ENCODE results near the gene PRRG2. TPM values are rescaled to one million over a fixed set of nuclear protein-coding genes. Genes with fewer than 3 reads are reported as not detected.

Gene PRRG2
- polyA plus RNA-seq, 1 donor: 11.4 TPM

- peaks cover 22% of the 10 kb centered on the region for H3K4me1 ChIP-seq (ENCODE audit: control insufficient read depth, insufficient read depth, low read length)
- peaks cover 9% of the 10 kb centered on the region for H3K36me3 ChIP-seq (ENCODE audit: control insufficient read depth, insufficient read depth, low read length)
- H3K9me3 ChIP-seq (ENCODE audit: control insufficient read depth, low read depth, low read length): no peaks in the 10 kb centered on the region
- H3K27me3 ChIP-seq (ENCODE audit: control insufficient read depth, insufficient read depth, low read length): no peaks in the 10 kb centered on the region
- H3K27ac ChIP-seq (ENCODE audit: low read length): no peak overlapping the region
- no peak overlapping the region for H3K4me3 ChIP-seq (ENCODE audit: low read length)
- WGBS (ENCODE audit: insufficient coverage, low lambda C conversion rate): 67% methylated on average over 1 of the region's 14 CpGs
- DNase-seq: peak in 1 of 2 donors; percentile 68
These were observed 10.8 kb upstream of the PRRG2 start for GRCh38 chr19:49570138-49570856.

DNA sequence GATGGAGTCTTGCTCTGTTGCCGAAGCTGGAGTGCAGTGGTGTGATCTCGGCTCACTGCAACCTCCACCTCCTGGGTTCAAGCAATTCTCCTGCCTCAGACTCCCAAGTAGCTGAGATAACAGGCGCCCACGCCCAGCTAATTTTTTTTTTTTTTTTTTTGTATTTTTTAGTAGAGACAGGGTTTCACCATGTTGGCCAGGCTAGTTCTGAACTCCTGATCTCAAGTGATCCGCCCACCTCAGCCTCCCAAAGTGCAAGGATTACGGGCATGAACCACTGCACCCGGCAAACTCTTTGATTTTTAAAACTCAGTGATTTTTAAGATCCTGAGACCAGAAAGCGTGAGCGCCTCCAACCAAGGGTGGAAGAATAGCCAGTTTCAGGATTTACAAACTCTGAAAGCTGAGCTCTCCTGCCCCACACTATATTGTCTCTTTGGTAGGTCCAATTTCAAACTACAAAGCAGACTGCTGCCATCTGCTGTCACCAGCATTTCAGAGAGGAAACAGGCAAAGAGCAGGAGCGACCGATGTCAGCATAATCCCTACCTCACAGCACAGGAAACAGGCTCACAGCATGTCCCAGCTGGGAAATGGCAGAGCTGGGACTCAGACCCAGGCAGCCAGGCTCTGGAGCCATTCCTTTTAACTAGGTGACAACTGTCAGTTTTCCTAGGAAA, 10.0 kb upstream of the PRRG2 start:
- no peak overlapping the region for H3K4me3 ChIP-seq (ENCODE audit: low read length)
- no peak overlapping the region for H3K27ac ChIP-seq (ENCODE audit: low read length)
- 62% methylated on average over 2 of the region's 11 CpGs for WGBS (ENCODE audit: insufficient coverage, low lambda C conversion rate)
- peak in 1 of 2 donors; percentile 50 for DNase-seq
- peaks cover 14% of the 10 kb centered on the region for H3K36me3 ChIP-seq (ENCODE audit: control insufficient read depth, insufficient read depth, low read length)
- H3K9me3 ChIP-seq (ENCODE audit: control insufficient read depth, low read depth, low read length): no peaks in the 10 kb centered on the region
- peaks cover 21% of the 10 kb centered on the region for H3K4me1 ChIP-seq (ENCODE audit: control insufficient read depth, insufficient read depth, low read length)
- no peaks in the 10 kb centered on the region for H3K27me3 ChIP-seq (ENCODE audit: control insufficient read depth, insufficient read depth, low read length)

DNA sequence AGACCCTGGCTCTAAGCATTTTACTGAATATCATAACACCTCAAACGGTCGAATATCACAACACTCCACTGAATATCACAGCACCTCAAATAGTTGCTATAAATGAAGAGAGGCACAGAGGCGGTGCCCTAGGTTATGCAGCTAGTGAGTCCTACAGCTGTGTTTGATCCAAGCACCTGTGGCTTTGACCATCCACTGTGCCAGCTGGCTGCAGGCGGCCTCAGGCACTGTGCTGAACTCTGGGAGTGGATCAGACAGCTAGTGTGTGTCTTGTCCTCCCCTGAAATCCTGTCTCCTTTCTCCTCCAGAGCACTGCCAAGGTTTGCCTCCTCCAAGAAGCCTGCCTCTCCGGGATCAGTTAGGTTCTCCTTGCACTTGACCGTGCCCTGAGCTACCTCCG, 8.1 kb upstream of the PRRG2 start:
- H3K4me3 ChIP-seq (ENCODE audit: low read length): no peak overlapping the region
- peaks cover 21% of the 10 kb centered on the region for H3K4me1 ChIP-seq (ENCODE audit: control insufficient read depth, insufficient read depth, low read length)
- H3K27me3 ChIP-seq (ENCODE audit: control insufficient read depth, insufficient read depth, low read length): no peaks in the 10 kb centered on the region
- no peak for DNase-seq
- no peak overlapping the region for H3K27ac ChIP-seq (ENCODE audit: low read length)
- H3K36me3 ChIP-seq (ENCODE audit: control insufficient read depth, insufficient read depth, low read length): peaks cover 16% of the 10 kb centered on the region
- H3K9me3 ChIP-seq (ENCODE audit: control insufficient read depth, low read depth, low read length): no peaks in the 10 kb centered on the region
- WGBS (ENCODE audit: insufficient coverage, low lambda C conversion rate): no CpG with 5 or more reads among the region's 7 CpGs

DNA sequence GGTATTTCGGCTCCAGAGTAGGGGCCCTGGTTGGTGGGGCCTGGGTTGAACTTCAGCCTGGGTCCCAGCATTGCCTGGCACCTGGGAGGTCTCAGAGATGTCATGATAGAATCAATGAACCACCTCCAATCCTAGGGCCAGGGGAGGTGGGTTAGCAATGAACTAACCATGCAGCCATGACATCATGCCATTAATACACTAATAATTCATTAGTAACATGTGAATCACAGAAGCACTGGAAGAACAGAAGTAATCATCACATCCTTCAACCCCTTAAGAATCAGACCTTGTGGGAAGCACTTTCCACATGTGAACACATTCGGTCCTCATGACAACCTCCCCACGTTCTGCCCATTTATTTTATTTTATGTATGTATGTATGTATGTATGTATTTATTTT, 7.7 kb upstream of the PRRG2 start:
- no peak for DNase-seq
- Histone ChIP-seq H3K36me3 (ENCODE audit: control insufficient read depth, insufficient read depth, low read length) (peaks cover 16% of the 10 kb centered on the region), H3K9me3 (ENCODE audit: control insufficient read depth, low read depth, low read length) (no peaks in the 10 kb centered on the region), H3K27me3 (ENCODE audit: control insufficient read depth, insufficient read depth, low read length) (no peaks in the 10 kb centered on the region), H3K27ac (ENCODE audit: low read length) (no peak overlapping the region), H3K4me1 (ENCODE audit: control insufficient read depth, insufficient read depth, low read length) (peaks cover 17% of the 10 kb centered on the region), H3K4me3 (ENCODE audit: low read length) (no peak overlapping the region)
- WGBS (ENCODE audit: insufficient coverage, low lambda C conversion rate): no CpG with 5 or more reads among the region's 3 CpGs

DNA sequence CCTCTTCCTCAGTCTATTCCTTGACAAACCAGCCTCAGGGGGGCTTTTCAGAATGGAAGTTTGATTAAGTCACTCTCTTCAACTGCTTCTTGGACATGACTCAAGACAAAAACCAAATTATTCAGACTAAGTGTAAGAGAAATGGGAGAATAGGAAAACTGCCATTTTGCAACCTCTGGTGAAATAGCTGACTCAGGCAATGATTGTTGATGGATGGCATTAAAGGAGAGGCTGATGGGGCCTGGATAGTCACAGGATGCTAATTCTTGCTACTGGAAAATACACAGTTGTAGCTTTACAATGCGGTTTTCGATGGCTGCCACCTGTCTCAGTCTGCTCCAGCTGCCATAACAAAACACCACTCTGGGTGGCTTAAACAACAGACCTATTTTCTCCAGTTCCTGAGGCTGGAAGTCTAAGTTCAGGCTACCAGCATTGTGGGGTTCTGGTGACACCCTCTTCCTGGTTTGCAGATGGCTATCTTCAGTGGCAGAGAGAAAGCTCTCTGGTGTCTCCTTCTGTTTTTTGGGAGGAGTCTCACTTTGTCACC, 6.8 kb upstream of the PRRG2 start:
- no peak for DNase-seq
- H3K4me3 ChIP-seq (ENCODE audit: low read length): no peak overlapping the region
- no peak overlapping the region for H3K27ac ChIP-seq (ENCODE audit: low read length)
- no peaks in the 10 kb centered on the region for H3K27me3 ChIP-seq (ENCODE audit: control insufficient read depth, insufficient read depth, low read length)
- H3K4me1 ChIP-seq (ENCODE audit: control insufficient read depth, insufficient read depth, low read length): peaks cover 21% of the 10 kb centered on the region
- peaks cover 16% of the 10 kb centered on the region for H3K36me3 ChIP-seq (ENCODE audit: control insufficient read depth, insufficient read depth, low read length)
- no peaks in the 10 kb centered on the region for H3K9me3 ChIP-seq (ENCODE audit: control insufficient read depth, low read depth, low read length)
- WGBS (ENCODE audit: insufficient coverage, low lambda C conversion rate): no CpG with 5 or more reads among the region's 2 CpGs

DNA sequence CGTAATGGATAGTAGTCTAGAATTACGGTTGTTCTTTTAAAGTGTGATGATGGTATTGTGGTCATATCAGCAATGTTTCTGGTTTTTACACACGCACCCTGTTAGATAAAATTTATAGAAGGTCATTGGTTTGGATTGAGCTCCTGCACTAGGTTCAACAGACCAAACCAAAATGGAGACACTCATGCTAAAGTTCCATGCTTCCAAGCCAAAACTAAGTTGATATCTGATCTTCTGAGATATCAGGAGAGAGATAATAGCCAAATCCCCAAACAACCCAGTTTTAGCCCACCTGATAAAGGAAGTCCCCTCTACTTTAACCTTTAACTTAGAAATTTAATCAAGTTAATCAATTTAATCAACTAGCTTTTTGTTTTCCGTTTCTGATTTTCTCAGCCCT, 1.9 kb upstream of the PRRG2 start:
- Histone ChIP-seq H3K27ac (ENCODE audit: low read length) (no peak overlapping the region), H3K9me3 (ENCODE audit: control insufficient read depth, low read depth, low read length) (no peaks in the 10 kb centered on the region), H3K4me3 (ENCODE audit: low read length) (no peak overlapping the region), H3K4me1 (ENCODE audit: control insufficient read depth, insufficient read depth, low read length) (peaks cover 5% of the 10 kb centered on the region), H3K27me3 (ENCODE audit: control insufficient read depth, insufficient read depth, low read length) (no peaks in the 10 kb centered on the region), H3K36me3 (ENCODE audit: control insufficient read depth, insufficient read depth, low read length) (peaks cover 14% of the 10 kb centered on the region)
- WGBS (ENCODE audit: insufficient coverage, low lambda C conversion rate): 20% methylated on average over 1 of the region's 4 CpGs
- no peak for DNase-seq

DNA sequence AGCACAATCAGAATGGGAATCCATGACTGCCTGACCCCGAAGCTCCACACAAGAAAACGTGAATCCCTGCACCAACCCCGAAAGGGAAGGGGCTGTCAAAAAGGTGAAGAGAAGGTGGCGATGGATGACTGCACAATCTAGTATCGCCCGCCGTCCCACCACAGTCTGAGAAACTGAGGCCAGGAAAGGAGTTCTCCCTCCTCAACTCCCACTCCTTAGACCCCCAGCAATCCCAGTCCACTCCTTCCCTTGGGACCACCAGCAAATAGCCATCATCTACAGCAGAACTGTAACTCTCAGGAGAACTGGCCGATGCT, 1.2 kb upstream of the PRRG2 start:
- no peak for DNase-seq
- H3K27me3 ChIP-seq (ENCODE audit: control insufficient read depth, insufficient read depth, low read length): no peaks in the 10 kb centered on the region
- H3K4me3 ChIP-seq (ENCODE audit: low read length): peak overlapping the region; percentile 66

DNA sequence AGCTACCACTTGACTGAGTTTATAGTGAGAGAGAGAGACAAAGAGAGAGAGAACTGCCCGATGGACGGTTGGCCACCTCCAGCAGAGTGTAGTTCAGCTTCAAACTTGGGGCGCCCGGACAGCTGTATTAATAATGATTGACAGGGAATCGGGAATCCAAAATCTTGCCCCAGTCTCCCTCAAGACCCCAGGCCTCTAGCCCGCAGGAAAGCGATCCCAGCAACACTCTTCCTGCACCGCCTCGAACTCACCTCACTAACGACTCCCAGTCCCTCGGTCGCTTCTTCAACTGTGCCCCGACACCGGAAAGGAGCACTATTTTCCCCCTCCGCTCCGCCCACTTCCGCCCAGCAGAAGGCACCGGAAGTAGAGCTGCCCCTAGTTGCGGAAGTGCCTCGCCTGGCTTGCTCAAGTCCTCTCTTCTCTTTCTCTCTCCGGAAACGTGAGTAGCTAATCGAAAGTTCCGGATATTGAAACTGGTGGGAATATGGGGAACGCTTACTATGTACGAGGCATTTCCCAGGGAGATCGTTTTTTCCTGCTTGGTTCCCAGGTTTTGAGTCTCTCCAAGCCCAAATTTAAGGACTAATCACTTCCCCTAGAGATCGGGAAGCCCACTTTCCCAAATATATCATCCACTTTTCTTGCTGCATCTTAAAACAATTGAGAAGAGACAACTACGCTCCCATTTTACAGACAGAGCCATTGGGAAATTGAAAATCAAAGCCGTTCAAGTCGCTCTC, 681 bp upstream of the PRRG2 start, which contains the start of gene NOSIP:
TSS of gene NOSIP (minus strand) at position 293 of the 743 bp plus-strand sequence. CDS start 19,865 bp downstream, outside the sequence.
- Histone ChIP-seq H3K4me3 (ENCODE audit: low read length) (peak within 1 kb of the TSS; percentile 66), H3K4me1 (ENCODE audit: control insufficient read depth, insufficient read depth, low read length) (peaks cover 5% of the 10 kb centered on the region), H3K27ac (ENCODE audit: low read length) (peak within 1 kb of the TSS; percentile 45), H3K27me3 (ENCODE audit: control insufficient read depth, insufficient read depth, low read length) (no peaks in the 10 kb centered on the region), H3K9me3 (ENCODE audit: control insufficient read depth, low read depth, low read length) (no peaks in the 10 kb centered on the region), H3K36me3 (ENCODE audit: control insufficient read depth, insufficient read depth, low read length) (peaks cover 6% of the 10 kb centered on the region)
- DNase-seq: peak; percentile 97
- no CpG with 5 or more reads among the region's 31 CpGs for WGBS (ENCODE audit: insufficient coverage, low lambda C conversion rate)

More for the DNA sequence above, 1.2 kb upstream of the PRRG2 start:
- Histone ChIP-seq H3K4me1 (ENCODE audit: control insufficient read depth, insufficient read depth, low read length) (peaks cover 5% of the 10 kb centered on the region), H3K36me3 (ENCODE audit: control insufficient read depth, insufficient read depth, low read length) (peaks cover 11% of the 10 kb centered on the region), H3K27ac (ENCODE audit: low read length) (peak overlapping the region; percentile 45), H3K9me3 (ENCODE audit: control insufficient read depth, low read depth, low read length) (no peaks in the 10 kb centered on the region)
- 0% methylated on average over 3 of the region's 8 CpGs for WGBS (ENCODE audit: insufficient coverage, low lambda C conversion rate)

GRCh38 chr19:49583239-49583638, 2.1 kb downstream of the PRRG2 start:
- Histone ChIP-seq H3K9me3 (ENCODE audit: control insufficient read depth, low read depth, low read length) (no peaks in the 10 kb centered on the region), H3K27me3 (ENCODE audit: control insufficient read depth, insufficient read depth, low read length) (no peaks in the 10 kb centered on the region), H3K4me3 (ENCODE audit: low read length) (no peak overlapping the region), H3K4me1 (ENCODE audit: control insufficient read depth, insufficient read depth, low read length) (peaks cover 5% of the 10 kb centered on the region), H3K27ac (ENCODE audit: low read length) (no peak overlapping the region), H3K36me3 (ENCODE audit: control insufficient read depth, insufficient read depth, low read length) (no peaks in the 10 kb centered on the region)
- no peak for DNase-seq
- WGBS (ENCODE audit: insufficient coverage, low lambda C conversion rate): no CpG with 5 or more reads among the region's 2 CpGs

DNA sequence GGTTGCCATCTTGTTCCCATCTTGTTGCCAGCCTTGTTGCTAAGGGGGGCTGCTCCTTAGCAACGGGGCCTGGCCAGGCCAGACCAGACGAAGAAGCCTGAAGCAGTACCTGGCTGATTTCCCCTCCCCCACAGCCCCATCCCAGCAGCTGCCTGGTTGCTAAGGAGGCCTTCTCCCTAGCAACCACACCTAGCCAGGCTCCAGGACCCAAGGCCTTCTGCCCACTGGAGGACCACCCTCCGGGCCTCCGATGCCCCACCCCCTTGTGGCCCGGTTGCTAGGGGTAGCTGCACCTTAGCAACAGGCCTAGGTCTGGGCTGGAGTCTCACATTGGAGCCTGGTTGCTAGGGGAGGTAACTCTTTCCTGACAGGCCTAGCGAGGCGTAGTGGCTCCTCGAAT, 3.9 kb downstream of the PRRG2 start:
- no peak overlapping the region for H3K27ac ChIP-seq (ENCODE audit: low read length)
- H3K27me3 ChIP-seq (ENCODE audit: control insufficient read depth, insufficient read depth, low read length): no peaks in the 10 kb centered on the region
- DNase-seq: no peak
- no peaks in the 10 kb centered on the region for H3K9me3 ChIP-seq (ENCODE audit: control insufficient read depth, low read depth, low read length)
- no peaks in the 10 kb centered on the region for H3K36me3 ChIP-seq (ENCODE audit: control insufficient read depth, insufficient read depth, low read length)
- H3K4me1 ChIP-seq (ENCODE audit: control insufficient read depth, insufficient read depth, low read length): no peaks in the 10 kb centered on the region
- no CpG with 5 or more reads among the region's 8 CpGs for WGBS (ENCODE audit: insufficient coverage, low lambda C conversion rate)
- no peak overlapping the region for H3K4me3 ChIP-seq (ENCODE audit: low read length)
